Neural progenitor cell (in vitro differentiated cells): ENCODE results near the gene HEYL.

ENCODE experiments used
- CTCF ChIP-seq: fragments of 200-600 bp; sonication (generic); IDR thresholded peaks from 2 replicates; pipeline ENCODE4 v1.5.1; 2017; ENCODE audit warnings: antibody characterized with exemption, mild to moderate bottlenecking
- EZH2phosphoT487 ChIP-seq: fragments of 200-600 bp; sonication (generic); IDR thresholded peaks from 2 replicates; pipeline ENCODE4 v1.6.1; 2017; ENCODE audit warnings: antibody characterized with exemption

- TF ChIP-seq EZH2phosphoT487 = no peak
- no peak for TF ChIP-seq CTCF
These were observed 18.0 kb upstream of the HEYL start for GRCh38 chr1:39657402-39657801.
